HG03558 (cell line): ENCODE results near the gene MED16.

Experiments used
- ATAC-seq: cut with Tn5 transposase; IDR thresholded peaks from one replicate; pipeline ENCODE4 v1.9.1; 2021; ENCODE audit warnings: moderate number of reproducible peaks; ENCODE audit not compliant: unreplicated experiment; ENCODE audit errors: extremely low read depth

The MED16 gene, protein sequence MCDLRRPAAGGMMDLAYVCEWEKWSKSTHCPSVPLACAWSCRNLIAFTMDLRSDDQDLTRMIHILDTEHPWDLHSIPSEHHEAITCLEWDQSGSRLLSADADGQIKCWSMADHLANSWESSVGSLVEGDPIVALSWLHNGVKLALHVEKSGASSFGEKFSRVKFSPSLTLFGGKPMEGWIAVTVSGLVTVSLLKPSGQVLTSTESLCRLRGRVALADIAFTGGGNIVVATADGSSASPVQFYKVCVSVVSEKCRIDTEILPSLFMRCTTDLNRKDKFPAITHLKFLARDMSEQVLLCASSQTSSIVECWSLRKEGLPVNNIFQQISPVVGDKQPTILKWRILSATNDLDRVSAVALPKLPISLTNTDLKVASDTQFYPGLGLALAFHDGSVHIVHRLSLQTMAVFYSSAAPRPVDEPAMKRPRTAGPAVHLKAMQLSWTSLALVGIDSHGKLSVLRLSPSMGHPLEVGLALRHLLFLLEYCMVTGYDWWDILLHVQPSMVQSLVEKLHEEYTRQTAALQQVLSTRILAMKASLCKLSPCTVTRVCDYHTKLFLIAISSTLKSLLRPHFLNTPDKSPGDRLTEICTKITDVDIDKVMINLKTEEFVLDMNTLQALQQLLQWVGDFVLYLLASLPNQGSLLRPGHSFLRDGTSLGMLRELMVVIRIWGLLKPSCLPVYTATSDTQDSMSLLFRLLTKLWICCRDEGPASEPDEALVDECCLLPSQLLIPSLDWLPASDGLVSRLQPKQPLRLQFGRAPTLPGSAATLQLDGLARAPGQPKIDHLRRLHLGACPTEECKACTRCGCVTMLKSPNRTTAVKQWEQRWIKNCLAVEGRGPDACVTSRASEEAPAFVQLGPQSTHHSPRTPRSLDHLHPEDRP

DNA sequence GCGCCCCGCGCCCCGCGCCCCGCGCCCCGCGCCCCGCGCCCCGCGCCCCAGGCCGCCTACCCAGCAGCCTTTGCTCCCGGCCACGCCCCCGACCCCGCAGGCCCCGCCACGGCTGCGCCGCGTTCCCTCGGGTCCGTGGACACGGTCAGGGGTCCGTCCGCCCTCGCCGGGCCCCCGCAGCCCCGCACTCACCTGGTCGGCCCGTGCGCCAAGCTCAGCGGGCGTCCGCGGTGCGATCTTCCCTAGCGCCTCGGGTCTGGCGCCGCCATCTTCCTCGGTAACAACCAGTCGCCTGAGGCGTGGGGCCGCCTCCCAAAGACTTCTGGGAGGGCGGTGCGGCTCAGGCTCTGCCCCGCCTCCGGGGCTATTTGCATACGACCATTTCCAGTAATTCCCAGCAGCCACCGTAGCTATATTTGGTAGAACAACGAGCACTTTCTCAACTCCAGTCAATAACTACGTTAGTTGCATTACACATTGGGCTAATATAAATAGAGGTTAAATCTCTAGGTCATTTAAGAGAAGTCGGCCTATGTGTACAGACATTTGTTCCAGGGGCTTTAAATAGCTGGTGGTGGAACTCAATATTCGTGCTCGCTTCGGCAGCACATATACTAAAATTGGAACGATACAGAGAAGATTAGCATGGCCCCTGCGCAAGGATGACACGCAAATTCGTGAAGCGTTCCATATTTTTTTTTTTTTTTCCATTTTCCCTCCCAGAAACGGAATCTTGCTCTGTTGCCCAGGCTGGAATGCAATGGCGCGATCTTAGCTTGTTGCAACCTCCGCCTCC is at the start of gene MED16, which contains the start of gene RNU6-9:
TSS of gene MED16 (minus strand) at position 294 of the 796 bp plus-strand sequence. CDS start 2,056 bp downstream, outside the sequence.
TSS of gene RNU6-9 (plus strand) at position 591 of the 796 bp plus-strand sequence.
- ATAC-seq, result peak; percentile 58

DNA sequence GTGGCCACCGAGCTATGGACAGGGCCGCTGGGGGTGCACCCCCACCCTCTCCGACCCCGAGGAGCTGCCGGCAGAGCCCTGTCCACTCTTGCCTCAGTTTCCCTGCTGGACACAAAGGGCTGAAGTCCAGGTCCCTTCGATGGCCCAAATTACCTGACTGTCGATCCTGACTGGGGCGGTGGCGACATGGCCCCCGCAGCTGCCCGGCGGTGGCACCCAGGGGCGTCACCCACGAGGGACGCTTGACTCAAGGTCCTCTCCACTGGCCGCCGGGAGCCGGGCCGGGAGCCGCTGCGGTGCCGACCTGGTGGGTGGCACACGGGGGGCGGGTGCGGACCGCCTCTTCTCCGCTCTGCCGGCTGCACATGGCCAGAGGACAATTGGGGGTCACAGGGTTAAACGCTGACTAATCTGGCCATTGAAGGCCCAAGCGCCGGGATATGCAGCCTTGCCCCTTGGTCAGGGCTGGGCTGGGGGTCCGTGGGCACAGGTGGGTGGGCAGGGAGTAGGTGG is 49.2 kb upstream of the MED16 start:
- no peak for ATAC-seq

GRCh38 chr19:941292-942132 is 48.5 kb upstream of the MED16 start:
- no peak for ATAC-seq

GRCh38 chr19:940591-941291 is 47.8 kb upstream of the MED16 start:
- no peak for ATAC-seq

DNA sequence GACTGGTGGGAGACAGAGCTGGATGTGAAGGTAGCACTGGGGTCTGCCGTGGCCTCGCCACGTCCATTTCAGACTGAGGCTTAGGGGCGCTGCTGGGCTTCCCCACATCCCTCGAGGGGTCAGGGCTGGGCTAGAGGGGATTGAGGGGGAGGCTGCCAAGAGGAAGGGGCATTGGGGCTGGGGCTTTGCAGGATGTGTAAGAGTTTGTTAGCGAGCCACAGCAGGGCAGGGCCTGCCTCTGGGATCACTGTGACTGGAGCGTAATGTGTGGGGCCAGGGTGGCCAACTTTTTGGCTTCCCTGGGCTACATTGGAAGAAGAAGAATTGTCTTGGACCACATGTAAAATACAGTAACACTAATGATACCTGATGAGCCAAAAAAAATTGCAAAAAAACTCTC is 46.9 kb upstream of the MED16 start:
- ATAC-seq, result no peak

DNA sequence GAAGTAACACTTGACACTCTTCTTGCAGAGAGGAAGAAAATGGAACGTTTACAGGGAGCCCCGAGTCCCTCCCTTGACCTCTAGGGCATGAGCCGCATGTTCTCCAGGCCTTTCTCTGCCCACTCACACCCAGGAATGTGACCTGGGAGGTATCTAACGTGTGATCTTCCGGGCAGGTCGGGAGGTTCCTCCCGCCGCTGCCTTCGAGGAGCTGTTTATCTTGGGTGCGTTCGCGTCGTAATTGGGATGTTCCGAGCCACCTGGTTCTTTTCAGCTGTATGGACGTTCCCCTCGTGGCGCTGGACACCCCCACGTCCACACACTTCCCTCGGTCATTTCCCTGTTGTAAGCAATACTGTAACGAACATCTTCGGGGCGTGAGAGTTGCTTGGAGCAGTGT is 46.5 kb upstream of the MED16 start:
- ATAC-seq, result no peak

GRCh38 chr19:938233-938923 is 45.4 kb upstream of the MED16 start:
- no peak for ATAC-seq

DNA sequence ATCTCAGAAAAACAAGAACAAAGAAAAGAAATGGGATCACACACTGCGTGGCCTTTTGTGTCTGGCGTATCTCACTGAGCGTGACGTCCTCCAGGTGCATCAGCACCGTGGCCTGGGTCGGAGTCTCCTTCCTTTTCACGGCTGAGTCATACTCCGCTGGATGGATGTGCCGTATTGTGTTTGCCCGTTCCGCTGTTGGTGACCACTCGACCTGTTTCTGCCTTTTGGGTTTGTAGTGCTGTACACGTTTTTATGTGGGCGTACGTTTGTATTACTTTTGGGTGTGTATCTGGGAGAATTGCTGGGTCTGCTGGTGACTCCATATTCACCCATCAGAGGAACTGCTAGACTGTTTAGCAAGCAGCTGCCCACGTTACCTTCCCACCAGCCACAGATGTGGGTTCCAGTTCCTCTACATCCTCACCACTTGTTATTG is 44.3 kb upstream of the MED16 start:
- no peak for ATAC-seq

GRCh38 chr19:936175-936546 is 43.2 kb upstream of the MED16 start:
- no peak for ATAC-seq

DNA sequence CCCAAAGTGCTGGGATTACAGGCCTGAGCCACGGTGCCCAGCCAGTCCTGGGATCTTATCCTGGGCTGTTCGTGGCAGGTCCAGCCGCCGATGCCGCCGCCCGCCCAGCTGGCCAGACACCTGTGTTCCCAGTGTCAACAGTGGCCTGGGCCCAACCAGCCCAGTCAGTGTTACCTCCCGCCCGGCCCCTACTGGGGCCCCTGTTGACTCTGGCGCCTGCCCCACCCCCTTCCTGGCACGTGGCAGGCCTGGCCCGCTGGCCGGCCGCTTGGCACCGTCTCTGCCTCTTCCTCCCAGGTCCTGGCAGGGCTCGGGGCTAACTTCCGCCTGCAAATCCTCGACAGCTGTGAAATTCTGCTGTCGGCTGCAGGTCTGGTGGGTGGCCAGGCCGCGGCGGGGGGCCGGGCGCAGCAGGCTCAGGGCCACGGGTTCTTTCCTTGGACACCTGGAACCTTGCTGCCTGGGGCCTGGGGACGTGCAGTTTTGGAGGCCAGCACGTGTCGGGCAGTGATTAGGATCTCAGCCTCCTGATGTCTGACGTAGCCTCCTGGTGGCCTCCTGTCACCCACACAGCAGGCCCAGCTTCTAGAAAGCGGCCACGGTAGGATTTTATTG is 42.0 kb upstream of the MED16 start:
- ATAC-seq, result no peak

- ATAC-seq, result no peak
These were observed 41.3 kb upstream of the MED16 start for GRCh38 chr19:934197-934840.

DNA sequence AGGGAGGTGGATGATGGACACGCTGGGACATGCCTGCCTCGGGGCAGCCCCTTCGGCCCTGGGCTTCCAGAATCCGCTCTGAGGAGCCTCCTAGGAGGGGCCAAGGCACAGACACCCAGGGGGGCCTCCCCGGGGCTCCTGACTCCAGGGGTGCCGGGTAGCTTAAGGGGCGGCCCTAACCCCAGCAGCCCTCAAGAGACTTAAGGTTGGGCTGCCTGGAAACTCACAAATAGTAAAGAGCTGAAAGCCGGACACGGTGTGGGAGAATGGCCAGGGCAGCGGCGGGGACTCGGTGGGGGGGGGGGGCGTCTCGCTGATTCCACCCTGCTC is 40.5 kb upstream of the MED16 start:
- ATAC-seq, result no peak

DNA sequence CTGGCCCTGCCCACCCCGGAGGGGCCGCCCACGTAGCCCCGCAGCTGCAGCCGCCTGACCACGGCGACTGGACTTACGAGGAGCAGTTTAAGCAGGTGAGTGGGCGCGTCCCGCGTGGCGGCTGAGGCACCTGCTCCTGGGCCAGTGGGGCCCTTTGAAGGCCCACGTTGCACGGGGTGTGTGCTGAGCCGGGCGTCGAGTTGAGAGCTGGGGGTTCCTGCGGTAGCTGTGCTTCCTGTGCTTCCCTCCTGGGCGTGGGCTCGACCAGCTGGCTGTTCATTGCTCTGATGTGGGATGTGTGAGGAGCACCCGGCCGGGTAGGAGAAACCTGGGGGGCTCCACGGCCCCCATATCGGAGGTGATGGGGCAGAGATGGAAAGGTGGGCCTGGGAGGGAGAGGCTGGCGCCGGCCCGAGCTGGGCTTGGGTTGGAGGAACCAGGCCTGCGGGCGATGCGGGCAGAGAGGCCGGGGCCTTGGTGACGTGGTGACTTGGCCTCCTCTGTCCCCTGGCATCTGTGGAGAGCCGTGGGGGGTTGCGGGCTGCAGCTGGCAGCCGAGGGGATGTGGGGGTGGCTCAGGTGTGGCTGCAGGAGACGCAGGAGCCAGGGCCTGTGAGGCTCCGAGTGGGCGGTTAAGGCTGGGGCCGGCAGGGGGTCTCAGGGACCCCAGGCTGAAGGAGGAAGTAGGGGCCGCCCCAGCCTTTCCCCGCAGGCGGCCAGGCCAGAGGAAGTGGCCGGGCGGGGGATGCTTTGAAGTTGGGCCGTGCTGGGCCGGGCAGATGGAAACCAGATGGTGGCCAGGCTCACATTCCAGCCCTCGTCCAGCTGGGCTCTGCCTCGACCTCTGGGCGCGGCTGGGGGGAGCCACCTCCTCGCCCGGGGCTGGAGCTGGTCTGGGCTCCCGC is 39.9 kb upstream of the MED16 start:
- ATAC-seq, result no peak

DNA sequence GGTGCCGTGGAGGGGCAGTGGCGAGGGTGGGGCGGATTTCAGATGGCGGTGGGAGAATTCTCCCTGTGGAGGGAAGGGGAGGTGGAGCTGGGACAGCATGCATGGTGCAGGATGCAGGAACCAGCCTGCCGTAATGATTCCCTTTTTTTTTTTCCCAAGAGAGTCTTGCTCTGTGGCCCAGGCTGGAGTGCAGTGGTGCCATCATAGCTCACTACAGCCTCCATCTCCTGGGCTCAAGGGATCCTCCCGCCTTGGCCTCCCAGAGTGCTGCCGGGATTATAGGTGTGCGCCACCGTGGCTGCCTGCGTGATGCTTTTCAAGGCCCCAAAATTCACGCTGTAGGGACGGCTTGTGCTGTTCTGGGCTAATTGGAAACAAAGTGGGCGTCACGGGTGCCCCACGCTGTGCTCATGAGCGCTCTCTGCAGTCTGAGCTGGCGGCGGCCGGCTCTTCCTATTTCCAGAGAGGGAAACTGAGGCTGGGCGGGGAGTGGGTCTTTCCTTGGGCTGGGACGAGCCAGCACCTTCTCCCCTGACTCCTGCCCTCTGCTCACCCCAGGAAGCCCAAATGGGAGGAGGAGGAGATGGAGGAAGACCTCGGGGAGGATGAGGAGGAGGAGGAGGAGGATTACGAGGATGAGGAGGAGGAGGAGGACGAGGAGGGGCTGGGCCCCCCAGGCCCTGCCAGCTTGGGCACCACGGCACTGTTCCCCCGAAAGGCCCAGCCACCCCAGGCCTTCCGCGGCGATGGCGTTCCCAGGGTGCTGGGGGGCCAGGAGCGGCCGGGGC is 39.1 kb upstream of the MED16 start:
- ATAC-seq, result no peak

DNA sequence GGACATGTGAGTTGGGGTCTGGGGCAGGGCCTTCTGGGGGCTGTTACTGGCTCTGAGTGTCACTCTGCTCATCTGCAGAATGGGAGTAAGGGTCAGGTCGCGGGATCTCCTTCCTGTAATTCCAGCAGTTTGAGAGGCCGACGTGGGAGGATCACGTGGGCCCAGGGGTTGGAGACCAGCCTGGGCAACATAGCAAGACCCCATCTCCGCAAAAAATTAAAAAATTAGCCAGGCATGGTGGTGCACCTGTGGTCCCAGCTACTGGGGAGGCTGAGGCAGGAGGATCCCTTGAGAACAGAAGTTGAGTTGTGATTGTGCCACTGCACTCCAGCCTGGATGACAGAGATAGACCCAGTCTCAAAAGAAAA is 36.9 kb upstream of the MED16 start:
- no peak for ATAC-seq
